Measurements from ENCODE around the gene ARL13B.
"Not testable (repeated sequence)": the region's sequence is repeated elsewhere in the genome, so short reads cannot be mapped to it uniquely, and the experiment has no call there.

Gene ARL13B

DNA sequence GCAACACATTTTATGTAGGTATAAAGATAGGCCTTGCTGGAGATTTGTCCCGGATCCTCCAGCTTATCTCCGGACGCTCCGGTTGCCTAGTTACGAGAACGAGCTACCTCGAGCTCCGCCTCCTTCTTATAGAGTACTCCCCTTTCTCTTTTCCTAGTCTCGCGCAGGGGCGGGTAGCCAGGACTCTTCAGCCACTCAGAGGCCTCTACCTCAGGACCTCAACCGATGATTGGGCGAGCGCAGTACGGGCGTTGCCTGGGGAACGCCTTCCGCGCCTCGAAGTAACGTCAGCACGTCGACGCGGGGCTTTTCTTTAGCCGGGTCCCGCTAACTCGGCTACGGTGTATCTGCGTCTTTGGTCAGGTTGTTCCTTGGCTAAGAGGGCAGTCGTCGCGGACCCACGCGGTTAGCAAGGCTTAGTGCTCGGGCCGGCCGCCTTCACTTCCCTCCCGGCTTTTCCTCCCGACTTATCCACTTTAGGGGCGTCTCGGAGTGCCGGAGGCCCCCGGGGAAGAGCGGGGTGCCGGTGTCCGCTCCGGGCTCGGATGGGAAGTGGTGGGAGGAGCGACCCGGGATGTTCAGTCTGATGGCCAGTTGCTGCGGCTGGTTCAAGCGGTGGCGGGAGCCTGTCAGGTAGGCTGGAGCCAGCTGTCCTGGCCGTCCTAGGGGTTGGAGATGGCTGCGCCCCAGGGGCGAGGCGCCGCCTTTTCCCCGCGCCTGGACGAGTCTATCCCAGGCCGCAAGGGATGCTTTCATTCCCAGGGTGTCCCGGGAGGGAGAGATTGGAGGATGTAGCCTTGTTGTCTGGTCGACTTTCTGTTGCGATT is at the start of gene ARL13B:
ARL13B (plus strand) TSS at position 306 of the 827 bp plus-strand sequence; CDS start at position 575, 269 bp downstream.
- peak; percentile 96 for DNase-seq

DNA sequence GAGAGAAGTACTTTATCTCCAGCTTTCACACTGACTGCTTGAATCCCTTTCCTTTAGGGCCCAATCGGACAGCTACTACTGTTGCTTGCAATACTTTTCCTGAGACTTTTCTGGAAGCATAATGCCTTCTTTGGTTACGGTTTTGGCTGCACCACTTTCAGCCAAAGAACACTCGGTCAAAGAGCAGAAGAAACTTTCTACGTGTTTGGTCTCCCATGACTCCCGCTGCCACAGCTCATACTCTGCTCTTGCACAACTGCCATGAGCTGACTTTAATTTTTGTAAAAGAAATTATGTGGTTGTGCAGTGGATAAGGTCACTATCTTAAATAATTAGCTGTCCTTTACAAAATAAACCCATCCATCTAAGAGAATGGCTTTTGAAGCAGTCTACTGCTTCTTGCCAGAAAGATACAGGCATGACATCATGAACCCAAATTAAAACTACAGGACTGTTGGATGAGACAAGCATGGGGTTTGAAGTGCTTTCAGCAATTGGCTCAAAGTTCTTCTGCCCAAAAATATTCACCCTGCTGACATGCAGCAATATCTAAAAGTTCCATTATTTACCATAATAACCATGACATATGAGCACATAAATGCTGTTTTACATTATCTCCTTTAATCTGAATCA is 48.2 kb upstream of the ARL13B start:
- no peak for DNase-seq

GRCh38 chr3:93934366-93935046 is 45.4 kb upstream of the ARL13B start:
- no peak for DNase-seq

- DNase-seq, result no peak
Measured at GRCh38 chr3:93936549-93936948, 43.4 kb upstream of the ARL13B start.

DNA sequence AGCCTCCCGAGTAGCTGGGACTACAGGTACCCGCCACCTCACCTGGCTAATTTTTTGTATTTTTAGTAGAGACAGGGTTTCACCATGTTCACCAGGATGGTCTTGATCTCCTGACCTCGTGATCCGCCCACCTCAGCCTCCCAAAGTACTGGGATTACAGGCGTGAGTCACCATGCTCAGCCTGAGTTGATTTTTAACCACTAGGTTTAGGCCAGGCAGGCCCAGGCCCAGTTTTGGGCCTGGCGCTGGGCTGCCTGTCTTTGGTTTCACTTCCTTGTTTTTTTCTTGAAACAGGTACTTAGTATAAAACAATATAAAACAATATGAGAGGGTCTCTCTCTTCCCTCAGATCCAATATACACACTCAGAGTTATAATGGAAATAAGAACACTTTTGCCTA is 42.5 kb upstream of the ARL13B start:
- not testable (repeated sequence) for DNase-seq

DNA sequence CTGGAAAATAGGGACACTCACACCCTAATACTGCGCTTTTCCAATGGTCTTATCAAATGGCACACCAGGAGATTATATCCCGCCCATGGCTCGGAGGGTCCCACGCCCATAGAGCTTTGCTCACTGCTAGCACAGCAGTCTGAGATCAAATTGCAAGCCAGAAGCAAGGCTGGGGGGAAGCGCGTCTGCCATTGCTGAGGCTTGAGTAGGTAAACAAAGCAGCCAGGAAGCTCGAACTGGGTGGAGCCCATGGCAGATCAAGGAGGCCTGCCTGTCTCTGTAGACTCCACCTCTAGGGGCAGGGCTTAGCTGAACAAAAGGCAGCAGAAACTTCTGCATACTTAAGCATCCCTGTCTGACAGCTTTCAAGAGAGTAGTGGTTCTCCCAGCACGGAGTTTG is 30.0 kb upstream of the ARL13B start:
- not testable (repeated sequence) for DNase-seq

DNA sequence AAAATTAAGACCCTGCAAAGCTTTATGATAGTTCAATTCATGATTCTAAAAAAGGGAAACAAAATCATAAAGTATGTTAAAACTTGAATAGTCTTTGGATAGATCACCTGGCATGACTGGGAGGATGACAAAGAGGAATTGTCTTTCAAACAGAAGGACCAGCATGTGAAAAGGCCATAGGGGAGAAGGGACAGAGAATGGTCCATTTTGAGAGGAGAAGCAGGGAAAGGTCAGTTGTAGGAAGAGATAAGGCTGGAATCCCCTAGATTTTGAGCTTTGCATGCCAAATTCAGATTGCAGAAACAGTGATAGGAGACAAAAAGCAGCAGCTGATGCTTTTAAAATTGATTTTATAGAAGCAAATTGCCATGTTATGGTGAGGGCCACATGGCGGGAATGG is 18.9 kb upstream of the ARL13B start:
- DNase-seq, result no peak

DNA sequence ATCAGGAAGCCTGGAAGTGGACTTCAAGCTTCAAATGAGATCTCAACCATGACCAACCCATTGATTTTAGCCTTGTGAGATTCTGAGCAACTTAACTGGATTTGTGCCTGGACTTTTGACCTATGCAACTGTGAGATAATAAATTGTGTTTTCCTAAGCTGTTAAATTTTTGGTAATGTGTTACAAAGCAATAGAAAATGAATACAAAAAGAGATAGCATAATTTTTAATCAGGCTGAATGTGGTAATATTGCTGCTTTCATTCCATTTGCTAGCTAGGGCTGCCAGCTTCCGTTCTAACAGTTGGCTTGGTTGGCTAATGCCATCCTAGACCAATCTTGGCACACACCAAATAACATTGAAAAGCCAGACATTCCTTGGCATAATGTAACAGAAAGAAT is 18.5 kb upstream of the ARL13B start:
- no peak for DNase-seq

DNA sequence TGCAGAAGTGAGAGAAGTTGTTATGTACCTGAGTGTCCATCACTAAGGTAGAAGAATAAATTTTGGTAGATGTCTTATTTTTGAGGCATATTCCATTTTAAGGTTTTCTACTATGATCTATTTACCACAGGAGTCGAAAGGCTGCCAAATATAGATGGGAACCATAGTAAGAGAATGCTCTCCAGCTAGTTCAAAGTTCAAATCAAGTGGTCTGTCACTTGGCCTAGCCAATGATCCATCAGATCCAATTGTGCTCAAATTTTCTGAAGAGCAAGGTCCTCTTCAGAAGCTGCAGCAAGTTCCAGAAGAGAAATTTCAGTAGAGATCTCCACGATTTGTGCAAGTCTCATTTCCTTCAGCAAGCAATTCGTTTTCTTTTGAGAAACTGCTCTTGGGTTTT is 17.2 kb upstream of the ARL13B start:
- no peak for DNase-seq

DNA sequence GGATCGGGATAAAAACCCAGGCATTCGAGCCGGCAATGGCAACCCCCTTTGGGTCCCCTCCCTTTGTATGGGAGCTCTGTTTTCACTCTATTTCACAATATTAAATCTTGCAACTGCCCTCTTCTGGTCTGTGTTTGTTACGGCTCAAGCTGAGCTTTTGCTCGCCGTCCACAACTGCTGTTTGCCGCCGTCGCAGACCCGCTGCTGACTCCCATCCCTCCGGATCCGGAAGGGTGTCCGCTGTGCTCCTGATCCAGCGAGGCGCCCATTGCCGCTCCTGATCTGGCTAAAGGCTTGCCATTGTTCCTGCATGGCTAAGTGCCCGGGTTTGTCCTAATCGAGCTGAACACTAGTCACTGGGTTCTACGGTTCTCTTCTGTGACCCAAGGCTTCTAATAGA is 14.8 kb upstream of the ARL13B start:
- not testable (repeated sequence) for DNase-seq

GRCh38 chr3:93969443-93969842 is 10.5 kb upstream of the ARL13B start:
- no peak for DNase-seq

- DNase-seq, result no peak
Measured at GRCh38 chr3:93969997-93970396, 10.0 kb upstream of the ARL13B start.

DNA sequence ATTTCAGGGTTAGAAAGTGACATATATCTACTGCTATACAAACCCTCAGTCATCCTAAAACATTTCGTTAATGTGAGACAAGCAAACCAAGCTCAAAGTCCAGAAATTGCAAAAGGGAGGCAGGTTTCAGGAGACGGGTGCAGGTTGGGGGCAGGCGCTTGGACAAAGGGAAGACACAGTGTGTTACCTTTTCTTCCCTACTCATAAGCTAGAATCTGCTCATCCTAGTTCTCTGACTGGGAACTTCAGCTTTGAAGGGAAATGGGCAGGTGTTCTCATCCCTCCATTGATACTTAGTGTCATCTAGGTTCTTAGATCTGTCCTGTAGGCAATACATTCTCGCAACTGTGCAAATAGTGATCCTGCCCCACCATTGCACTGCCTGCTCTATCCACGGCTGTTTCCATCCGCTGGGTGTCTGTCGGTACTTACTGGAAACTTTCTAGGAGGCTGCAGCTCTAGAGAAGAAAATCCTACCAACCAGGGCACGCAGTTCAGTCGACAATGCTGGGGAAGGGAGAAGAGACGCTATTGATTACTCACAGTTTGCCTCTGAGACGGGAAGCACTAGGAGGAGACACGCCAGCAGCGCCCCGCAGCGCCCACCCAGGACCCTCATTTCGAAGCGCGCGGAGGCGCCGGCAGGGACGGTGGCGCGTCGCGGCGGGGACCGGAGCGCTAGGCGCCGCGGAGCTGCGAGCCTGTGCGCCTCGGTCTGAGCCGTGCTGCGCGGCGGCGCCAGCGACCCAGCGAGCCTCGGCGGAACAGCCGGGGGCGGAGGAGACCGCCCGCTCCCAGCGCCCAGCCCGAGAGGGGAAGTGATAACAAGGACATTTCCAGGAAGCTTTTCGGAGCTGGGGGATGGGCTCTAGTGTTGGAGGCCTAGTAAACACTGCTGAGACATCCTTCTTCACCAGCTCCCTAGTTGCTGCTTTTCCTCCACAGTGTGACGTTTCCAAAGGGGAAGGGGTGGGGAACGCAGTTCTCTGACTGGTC is 6.5 kb upstream of the ARL13B start, which contains the start of gene PROS1:
PROS1 (minus strand) TSS at position 766 of the 996 bp plus-strand sequence; CDS start at position 619, 147 bp downstream.
- peak; percentile 50 for DNase-seq

DNA sequence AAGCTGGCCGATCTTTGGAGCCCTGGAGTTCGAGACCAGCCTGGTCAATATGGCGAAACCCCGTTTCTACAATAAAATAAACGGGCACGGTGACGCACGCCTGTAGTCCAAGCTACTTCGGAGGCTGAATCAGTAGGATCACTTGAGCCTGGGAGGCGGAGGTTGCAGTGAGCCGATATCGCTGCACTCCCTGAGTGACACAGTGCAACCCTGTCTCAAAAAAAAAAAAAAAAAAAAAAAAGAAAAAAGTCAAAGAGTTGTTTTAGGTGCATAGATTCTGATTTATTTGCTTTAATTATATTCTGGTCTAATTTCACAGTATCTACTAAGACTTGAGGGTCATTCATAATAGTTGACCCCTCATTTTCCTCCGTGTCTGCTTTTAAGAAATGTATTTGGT is 1.7 kb downstream of the ARL13B start:
- no peak for DNase-seq

DNA sequence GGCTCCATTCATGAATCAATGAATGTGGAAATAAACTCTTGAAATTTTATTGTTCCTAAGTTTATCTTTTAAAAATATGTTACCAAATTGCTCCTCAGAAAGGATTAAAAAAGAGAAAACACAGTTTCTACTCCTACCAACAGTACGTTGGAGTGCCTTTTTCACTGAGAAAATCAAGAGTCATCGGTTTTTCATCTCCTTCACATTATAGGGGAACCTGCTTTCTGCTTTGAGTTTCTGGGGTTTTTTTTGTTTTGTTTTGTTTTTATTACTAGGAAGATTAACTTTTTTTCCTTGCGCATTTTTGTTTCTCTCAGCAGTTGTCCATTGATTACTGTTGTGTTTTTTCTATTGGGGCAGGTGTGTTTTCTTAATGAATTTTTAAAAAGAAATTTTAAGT is 3.5 kb downstream of the ARL13B start:
- DNase-seq, result no peak

- no peak for DNase-seq
Measured at GRCh38 chr3:93984618-93985017, 4.7 kb downstream of the ARL13B start.

DNA sequence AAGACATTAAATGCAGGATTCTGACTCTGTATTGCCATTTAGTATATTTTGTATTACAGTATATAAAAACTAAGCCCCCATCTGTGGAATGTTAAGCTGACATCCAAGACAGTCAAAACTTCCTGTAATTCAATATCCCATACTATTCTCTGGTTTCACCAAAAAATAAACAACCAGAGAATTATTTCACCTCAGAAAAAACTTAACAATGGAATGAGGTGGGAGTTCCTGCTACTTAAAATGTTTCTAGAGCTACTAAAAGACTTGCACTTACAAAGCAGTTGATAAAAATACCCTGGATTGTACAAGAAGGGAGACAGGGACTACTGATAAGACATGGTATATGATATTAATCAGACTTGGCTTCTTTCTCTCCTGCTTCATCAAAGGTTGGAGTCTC is 8.3 kb downstream of the ARL13B start:
- DNase-seq, result no peak

DNA sequence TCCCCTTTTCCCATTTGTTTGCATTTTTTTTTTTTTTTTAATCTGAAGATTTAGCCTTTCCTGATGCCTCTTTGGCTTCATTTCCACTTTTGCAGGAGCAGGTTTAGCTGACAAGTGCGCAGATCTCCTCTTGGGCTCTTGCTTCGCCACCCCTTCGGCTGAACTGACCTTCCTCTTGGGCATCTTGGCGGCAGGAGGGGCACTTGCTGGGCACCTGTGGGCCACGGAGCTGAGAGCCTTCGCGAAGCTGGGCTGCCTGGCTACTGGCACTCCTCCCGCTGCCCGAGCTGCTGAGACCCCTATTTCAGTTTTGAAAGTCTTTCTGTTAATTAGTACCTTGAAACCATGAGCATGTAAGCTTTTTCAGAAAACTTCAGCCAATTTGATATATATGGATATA is 8.8 kb downstream of the ARL13B start:
- no peak for DNase-seq

GRCh38 chr3:93989241-93989640 is 9.3 kb downstream of the ARL13B start:
- no peak for DNase-seq

GRCh38 chr3:93991631-93992030 is 11.7 kb downstream of the ARL13B start:
- DNase-seq, result no peak

DNA sequence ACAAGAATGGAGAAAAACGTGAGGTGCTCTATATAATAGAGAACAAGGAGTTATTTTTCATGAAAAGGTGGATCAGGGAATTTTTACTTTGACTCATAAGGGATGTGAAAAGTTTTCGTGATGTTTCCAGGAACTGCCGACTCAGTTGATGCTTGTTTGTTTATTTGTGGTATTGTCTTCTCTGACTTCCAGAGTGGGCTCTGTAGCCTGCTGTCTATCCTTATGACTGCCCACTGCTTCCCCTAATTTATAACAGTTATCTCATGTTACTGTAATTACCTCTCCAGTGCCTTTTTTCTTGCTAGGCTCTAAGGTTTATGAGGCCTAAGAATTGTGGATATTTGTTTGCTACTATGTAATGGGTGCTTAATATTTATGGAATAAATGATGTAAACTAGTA is 12.3 kb downstream of the ARL13B start:
- no peak for DNase-seq

DNA sequence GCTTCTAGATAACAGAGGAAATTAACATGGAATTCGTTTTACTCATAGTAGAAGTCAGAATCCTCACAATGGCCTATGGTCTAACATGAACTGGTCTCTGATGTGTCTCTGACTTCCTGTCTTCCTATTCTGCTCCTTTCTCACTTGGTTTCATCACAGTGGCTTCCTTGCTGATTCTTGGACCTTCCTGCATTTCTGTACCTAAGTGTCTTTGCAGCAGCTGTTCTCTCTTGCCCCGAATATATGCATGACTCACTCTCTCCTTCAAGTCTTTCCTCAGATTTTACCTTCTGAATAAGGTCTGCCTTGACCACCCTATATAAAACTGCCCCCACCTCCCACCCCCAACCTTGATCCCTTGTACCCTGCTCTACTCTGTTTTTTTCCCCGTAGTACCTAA is 14.1 kb downstream of the ARL13B start:
- DNase-seq, result no peak

GRCh38 chr3:94001191-94001590 is 21.2 kb downstream of the ARL13B start:
- DNase-seq, result no peak
